GM18868 (cell line): ENCODE data around the gene MRPL37.
"Not testable (repeated sequence)": the region's sequence is repeated elsewhere in the genome, so short reads cannot be mapped to it uniquely, and the experiment has no call there.

Source experiments
- ATAC-seq: cut with Tn5 transposase; IDR thresholded peaks from one replicate; pipeline ENCODE4 v1.9.1; 2021; ENCODE audit warnings: mild to moderate bottlenecking, moderate library complexity; ENCODE audit not compliant: unreplicated experiment

MRPL37 gene

DNA sequence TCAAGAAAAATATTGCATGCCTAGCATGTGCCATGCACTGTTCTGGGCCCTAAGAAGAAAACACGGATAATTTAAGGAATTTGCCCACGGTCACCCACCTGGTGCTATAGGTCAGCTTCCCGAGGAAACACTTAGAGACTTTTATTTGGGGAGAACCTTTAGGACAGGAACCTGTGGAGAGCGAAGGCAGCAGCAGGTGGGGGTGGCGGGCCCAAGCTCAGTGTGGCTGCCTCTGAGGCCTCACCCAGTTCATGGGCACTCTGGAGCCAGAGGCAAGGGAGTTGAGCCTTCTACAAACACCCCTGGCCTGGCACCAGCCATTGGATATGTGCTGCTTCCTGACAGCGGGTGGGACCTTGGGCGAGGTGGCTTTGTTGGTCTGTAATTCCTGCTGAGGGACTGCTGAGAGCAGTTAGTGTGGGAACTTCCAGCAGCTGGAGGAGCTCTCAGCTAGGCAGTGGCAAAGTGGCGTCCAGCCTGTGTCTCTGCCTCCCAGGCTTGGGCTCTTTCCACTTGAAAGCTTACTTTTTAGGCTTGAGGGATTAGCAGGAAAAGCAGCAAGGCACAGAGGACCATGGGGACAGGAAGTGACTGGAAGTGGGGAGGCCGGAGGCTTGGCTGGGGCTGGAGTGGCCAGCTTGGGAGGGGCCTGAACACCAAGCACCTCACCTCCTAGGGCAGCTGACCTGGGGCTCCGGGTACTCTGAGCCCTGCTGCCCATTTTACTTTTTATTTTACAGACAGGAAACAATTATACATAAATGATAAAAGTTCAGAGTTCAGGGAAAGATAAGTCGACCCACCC is 19.1 kb downstream of the MRPL37 start:
- ATAC-seq, result no peak

DNA sequence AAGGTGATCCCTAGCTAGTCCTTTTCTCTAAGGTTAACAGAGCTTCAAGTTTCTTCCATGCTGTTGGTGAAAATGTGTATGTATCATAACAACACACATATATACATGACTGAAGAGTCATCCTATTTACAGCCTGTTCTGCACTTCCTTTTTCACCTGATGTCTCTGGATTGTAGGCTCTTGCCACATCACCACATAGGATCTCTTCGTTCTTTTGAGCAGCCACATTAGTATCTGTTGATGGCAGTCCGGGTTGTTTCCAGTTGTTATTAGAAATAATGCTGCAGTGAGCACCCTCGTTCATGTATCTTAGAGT is 19.7 kb downstream of the MRPL37 start:
- ATAC-seq, result no peak

DNA sequence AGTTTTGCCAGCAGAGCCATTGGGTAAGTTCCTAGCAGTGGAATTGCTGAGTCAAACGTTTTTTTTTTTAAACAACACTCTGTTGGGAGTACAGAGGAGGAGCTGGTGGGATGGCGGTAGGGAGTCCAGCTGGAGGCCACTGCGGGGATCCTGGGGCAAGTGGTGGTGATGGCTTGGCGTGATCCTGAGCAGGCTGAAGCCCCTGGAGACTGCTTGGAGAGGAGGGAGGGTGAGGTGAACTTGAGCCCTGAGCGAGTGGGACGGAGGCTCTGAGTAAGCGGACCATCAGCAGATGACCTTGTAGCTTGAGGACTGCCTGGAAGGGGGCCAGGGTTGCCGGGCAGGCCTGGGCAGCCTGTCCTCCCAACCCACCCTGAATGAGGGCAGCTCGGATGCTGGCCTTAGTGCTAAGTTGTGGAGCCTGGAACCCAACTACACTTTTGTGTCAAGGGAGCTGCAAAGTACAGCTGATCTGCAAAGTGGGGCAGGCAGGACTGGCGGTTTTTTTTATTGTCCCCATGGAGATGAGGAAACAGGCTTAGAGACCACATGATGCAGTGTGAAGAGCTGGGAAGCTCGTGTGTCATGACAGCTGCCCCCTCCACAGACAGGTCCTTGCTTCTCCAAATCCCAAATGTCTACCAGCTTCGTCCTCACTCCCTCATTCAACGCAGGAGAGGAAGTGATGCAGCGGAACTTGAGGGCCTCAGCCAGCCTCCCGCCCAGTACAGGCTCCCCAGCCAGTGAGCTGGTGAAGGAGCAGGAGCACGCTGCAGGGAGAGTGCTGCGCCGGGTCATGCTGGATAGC is 20.2 kb downstream of the MRPL37 start:
- ATAC-seq, result no peak

DNA sequence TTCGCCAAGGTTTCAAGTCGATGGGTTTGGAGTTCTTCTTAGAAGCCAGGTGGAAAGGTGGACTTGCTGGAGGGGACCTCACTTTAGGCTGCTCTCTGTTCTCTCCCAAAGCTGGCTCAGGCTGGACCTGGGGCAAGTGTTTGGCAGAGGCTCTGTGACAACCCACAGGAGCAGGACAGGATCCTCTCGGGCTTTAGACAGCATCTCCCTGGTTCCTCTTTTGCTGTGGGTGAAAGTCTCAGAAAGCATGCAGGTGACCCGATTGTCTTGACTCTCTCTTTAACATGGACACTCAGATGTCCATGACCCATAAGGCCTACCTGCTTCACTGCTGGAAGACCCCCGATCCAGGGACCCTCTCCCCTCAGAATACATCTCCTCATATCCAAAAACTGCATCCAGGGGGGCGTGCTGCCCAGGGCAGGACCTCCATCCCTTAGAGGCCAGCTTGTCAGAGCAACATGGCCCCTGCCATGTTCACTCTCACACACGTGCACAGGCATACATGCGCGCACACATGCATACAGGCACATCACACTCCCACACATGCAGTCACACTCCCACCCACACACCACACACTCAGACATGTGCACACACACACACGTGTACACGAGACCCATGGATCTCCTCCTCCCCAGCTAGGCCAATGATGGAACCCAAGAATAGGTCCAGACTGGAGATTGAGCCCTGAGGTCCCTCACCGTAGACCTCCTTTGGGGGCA is 21.3 kb downstream of the MRPL37 start:
- no peak for ATAC-seq

DNA sequence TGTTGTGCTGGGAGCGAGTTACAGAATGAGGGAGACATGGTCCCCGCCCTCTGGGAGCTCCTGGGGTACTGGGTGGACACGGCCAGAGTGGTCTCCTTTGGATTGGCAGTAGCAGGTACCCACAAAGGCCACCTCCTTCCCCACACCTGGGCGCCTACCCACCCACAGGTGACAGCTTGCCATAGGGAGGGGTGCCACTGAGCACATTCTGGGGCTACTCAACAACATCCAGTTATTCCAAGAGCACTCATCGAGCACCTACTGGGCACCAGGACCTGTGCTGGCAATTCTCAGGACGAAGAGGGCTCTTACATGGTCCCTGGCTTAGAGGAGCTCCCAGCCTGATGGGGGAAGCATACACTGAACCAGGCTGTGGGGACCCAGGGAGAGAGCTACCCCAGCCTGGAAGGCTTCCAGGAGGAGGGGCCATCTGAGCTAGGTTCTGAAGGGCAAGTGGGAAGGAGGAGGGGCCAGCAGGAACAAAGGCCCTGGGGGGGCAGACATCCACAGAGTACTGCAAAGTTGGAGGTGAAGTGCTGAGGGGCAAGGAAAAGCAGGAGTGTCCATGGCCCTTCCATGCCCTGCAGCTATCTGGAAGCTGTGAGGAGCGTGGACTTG is 22.0 kb downstream of the MRPL37 start:
- ATAC-seq, result no peak

DNA sequence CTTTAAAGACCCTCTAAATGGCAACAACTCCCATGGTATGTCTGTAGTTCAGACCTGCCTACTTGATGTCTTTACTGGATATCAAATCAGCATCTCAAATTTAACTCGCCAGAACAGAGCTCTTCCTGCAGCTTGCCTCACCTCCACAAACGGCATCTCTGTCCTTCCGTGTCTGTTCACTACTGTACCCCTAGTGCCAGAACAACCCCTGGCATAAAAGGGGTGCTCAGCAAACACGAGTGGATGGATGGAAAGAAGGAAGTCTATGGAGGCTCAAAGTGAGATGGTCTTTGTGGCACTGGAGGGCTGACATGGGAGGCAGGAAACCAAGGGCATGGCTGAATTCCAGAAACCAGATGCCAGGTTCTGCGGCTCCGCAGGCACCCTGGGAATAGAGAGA is 22.7 kb downstream of the MRPL37 start:
- no peak for ATAC-seq

DNA sequence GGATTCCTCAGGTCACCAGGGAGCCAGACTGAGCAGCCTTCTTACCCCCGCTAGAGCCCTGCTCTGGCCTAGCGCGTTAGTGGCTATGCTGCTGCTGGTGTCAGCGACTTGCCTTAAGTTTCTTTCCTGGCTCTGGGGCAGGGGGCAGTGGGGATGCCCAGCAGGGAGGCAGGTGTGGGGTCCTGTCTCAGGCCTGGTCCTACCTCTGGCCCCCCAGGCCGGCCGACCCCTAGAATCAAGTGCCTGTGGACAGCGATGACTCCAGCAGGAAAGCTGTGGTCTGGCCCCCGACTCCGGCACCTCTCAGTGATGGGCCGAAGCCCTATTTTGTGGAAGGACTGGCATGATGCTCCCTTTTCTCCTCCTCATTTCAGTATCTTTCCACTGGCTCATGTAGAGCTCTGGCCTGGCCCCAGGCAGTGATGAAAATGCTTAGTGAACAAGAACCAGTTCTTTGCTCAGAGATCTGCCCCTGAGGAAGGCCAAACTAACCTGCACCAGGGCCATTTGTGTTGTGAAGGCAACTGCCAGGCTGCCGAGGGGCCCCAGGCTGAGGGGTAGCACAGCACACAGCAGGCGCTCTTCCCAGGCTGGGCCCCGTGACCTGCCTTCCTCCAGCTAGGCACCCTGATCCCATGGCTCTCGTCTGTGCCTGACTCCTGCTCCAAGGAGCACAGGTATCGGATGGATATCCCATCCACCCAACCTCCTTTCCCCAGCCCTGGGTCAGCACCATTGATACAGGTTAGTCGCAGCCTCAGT is 23.7 kb downstream of the MRPL37 start:
- no peak for ATAC-seq

DNA sequence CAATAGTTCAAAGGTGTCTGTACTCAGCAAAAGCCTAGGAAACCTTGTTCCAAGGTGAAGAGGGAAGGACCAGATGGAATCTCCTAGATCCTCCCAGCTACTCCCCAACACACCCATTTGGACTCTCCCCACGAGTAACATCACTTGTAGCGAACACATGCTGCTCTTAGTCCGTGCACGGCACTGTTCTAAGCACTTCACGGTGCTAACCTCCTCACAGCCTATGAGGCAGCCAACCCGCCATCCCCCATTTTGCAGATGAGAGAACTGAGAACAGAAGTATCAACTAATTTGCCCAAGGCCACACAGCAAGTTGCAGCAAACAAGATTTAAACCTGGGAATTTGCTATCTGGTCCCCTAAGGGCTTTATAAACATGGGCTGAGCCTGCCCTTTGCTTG is 24.3 kb downstream of the MRPL37 start:
- no peak for ATAC-seq

DNA sequence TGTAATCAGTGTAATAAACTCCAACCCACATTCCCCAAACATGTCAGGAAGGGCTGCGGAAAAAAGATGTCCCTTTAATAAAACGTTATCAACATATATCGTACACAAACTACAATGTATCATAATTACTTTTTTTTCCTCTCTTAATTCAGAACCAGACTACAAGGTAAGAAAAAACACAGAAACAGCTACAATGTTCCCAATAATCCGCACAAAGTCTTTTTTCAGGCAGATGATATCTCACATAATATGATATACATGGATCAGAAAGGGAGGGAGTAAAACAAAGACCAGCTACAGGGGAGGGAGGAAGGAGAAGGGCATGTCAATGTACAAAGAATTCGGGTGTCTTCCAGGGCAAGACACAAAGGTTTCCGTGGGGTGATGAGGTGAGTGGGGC is 25.4 kb downstream of the MRPL37 start:
- no peak for ATAC-seq

DNA sequence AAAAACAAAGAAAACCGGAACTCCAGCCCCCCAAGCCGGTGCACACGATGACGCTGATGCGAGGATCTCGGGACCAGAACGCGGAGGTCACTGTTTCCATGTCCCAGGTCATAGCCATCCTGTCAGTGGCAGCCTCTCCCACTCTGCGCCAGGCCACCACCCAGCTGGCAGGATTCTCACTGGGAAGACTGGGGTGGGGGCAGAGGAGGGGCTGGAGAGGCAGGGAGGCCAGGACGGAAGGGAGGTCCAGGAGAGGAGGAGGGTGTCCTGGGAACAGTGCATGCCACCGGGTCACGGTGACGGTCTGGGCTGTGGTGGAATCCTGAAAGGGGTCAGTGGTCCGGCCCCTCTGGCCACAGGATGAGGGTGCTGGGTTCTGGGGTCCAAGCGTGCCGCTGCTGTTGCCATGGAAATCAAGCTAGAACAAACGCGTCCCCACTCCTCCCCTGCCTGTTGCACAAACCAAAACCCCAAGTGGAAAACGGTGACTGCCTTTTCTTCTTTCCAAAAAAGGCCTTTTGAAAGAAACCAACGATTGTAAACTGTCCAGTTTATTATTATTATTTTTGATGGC is 26.1 kb downstream of the MRPL37 start:
- no peak for ATAC-seq

DNA sequence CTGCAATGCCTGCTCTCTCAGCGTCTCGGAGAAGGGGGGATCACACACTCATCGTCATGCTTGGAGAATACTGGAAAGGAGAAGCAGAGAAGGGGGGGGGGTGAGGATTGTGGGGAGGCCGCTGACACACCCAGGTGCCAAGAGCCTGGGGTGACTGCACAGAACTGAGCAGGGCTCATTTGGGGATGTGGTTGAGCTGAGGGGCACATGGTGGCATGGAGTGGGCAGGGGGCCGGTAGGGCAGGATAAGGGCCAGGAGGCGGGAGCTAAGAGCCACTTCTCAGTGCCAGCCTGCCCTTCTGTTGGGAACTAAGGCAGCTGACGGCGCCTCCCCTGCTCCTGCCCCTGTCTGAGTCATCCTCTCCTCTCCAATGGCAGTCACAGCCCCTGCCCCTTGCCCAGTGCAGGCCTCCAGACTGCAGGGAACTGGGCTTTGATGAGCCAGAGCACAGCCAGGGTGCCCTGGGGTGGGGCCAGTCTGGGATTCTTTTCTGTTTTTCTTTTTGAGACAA is 27.2 kb downstream of the MRPL37 start:
- ATAC-seq, result no peak

DNA sequence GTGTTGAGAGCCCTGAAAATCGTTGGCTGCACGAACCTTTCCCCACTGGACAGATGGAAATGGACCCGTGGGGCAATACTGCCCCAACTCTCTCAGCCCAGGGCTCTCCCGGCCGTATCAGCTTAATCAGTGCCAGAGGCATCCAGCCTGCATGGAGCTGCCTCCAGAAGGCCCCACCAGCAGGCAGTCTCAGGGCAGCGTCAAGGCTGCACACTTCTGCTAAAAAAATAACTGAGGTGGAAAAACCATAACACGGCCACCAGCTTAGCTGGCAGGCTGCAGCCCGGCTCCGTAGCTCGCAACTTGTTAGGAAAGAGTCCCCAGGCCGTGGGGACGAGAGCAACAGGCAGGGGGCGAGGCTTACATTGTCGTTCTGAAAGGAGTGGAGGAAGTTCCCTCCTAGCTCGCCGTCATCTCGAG is 27.9 kb downstream of the MRPL37 start:
- ATAC-seq, result no peak

DNA sequence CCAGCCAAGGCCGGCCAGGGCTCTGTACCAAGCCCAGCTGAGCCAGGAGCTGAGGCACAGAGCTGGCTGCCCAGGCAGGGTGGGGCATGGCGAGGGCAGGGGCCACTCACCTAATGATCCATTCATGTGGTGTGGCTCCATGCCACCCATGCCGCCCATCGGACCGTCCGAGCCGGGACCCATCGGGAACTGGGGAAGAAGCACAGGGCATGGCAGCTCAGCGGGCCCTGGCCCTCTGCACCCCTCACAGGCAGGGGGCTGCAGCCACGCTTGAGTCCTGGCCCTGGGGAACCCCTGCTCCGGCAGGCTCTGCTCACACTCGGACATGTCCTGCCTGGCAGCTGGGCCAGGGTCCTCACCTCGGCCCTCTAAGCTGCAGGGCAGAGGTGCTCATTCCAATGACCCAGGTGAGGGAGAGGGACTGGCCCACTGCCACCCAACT is 28.7 kb downstream of the MRPL37 start:
- ATAC-seq, result no peak

DNA sequence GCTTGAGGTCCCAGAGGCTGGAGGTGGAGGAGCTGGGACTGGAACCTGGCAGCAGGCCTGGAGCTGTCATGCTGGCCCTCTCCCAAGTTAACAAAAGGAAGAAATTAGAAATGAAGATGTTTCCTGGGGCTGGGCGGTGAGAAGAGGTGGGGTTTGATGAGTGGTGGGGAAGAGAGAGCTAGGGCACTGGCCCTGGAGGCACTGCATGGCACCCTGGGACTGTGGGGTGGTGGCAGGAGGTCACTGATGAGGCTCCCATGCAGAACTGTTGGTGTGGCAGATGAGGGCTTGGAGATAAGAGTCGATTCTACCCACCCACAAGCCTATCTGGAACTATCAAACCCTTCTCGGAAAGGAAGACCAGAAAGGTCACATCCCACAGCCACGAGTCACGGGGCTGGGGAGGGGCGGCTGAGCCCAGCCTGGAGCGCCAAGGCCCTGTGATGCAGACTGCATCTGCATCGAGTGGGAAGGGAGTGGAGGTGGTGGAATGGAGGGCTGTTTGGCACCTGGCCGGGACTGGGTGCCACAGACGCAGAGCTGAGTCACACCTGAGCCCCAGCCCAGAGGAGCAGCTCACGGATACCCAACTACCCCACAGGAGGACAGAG is 29.4 kb downstream of the MRPL37 start:
- ATAC-seq, result no peak

DNA sequence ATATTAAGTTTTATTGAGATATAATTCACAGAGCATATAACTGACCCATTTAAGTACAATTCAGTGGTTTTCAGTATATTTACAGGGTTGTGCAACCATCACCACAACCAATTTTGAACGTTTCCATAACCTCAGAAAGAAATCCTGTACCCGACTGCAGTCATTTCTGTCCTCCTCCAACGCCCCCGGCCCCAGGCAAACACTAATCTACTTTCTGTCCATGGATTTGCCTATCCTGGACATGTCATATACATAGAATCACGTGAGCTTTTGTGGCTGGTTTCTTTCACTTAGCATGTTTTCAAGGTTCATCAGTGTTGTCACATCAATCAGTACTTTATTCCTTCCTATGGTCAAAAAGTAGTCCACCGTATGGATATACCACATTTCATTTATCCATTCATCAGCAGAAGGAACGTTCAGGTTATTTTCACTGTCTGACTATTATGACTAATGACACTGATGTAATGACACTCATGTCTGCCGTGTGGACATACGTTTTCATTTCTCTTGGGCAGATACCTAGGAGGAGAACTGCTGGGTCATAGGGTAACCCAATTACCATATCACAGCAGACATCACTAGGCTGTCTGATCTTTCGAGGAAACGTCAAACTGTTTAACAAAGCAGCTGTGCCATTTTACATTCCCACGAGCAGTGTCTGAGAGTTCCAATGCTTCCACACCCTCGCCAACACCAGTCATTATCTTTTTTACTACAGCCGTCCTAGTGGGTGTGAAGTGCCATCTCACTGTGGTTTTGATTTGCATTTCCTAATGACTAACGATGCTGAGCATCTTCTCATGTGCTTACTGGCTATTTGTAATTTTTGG is 30.8 kb downstream of the MRPL37 start:
- no peak for ATAC-seq

DNA sequence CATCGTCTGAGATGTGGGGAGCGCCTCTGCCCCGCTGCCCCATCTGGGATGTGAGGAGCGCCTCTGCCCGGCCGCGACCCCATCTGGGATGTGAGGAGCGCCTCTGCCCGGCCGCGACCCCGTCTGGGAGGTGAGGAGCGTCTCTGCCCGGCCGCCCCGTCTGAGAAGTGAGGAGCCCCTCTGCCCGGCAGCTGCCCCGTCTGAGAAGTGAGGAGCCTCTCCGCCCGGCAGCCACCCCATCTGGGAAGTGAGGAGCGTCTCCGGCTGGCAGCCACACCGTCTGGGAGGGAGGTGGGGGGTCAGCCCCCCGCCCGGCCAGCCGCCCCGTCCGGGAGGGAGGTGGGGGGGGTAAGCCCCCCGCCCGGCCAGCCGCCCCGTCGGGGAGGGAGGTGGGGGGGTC is 33.2 kb downstream of the MRPL37 start:
- ATAC-seq, result not testable (repeated sequence)

DNA sequence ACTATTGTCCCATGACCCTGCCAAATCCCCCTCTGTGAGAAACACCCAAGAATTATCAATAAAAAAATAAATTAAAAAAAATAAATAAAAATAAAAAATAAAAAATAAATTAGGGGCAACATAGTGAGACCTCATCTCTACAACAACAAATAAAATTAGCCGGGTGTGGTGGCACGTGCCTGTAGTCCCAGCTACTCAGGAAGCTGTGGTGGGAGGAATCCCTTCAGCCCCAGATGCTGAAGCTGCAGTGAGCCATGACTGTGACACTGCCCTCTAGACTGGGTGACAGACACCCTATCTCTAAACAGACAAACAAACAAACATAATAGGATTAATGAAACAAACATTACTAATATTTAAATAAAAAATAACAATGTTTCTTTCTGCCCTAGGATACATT is 34.3 kb downstream of the MRPL37 start:
- ATAC-seq, result no peak

DNA sequence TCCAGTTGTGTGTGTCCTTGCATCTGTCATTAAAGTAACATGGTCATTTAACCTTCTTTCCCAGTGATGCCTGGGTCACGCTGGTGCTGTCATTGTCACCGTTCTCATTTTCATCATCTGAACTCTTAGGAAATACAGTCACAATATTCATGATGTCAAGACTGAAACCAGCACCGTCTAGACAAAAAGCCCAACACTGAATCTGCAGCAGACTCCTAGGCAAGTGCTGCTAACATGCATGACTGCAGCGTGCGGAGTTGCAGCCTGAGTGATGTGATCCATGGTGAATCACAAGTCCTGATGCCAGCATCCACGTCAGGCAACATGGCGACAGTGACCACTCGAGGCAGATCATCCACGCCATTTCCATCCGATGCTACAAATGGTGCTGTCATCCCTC is 37.6 kb downstream of the MRPL37 start:
- ATAC-seq, result no peak
